H1 (cell line): Measurements from ENCODE around the gene KYNU. TPM values are rescaled to one million over a fixed set of nuclear protein-coding genes. Genes with fewer than 3 reads are reported as not detected.

Source experiments
- CBX8 ChIP-seq: fragments of 300-800, 300-1000 bp; sonication (generic); IDR thresholded peaks from 2 replicates; pipeline ENCODE4 v1.7.1; 2016; ENCODE audit warnings: low read depth, low read length, borderline replicate concordance
- CHD1 ChIP-seq: IDR thresholded peaks from 2 replicates; pipeline ENCODE4 v1.6.1; 2012; ENCODE audit warnings: low read depth, low read length, improper control_type of control experiment
- RXRA ChIP-seq: IDR thresholded peaks from 2 replicates; pipeline ENCODE4 v1.6.1; 2011; ENCODE audit warnings: low read depth, mild to moderate bottlenecking, low read length, moderate library complexity; ENCODE audit not compliant: insufficient read depth
- SUZ12 ChIP-seq: fragments of 200-600 bp; sonication (generic); IDR thresholded peaks from 2 replicates; pipeline ENCODE4 v1.6.1; 2012; ENCODE audit warnings: mild to moderate bottlenecking, inconsistent platforms, low read length, moderate library complexity, mixed read lengths
- TCF12 ChIP-seq: IDR thresholded peaks from 2 replicates; pipeline ENCODE4 v1.6.1; 2011; ENCODE audit warnings: low read depth, mild to moderate bottlenecking, low read length
- polyA plus RNA-seq, 7 experiments: library from polyadenylated mRNA; depleted of rRNA in 3 of 7; stranded (reverse) in 5 of 7; unstranded in 2 of 7; fragments of >200 nt in 5 of 7; fragments of 200-250 nt in 2 of 7; gene quantifications; 1 replicate in 5 of 7; 2 replicates in 1 of 7; 4 replicates in 1 of 7; pipeline versions ENCODE4 v1.2.1 to v1.2.3, GENCODE V29; 2011 to 2013; ENCODE audit warnings: missing spikeins in 2 of 7, mixed read lengths in 2 of 7
- total RNA-seq: library from RNA; stranded (reverse); fragmentation: NEBNext Ultra II Directional; extraction: Animal tissue kit (Norgen Biotek cat#: 25700); gene quantifications from 2 replicates; pipeline ENCODE4 v1.2.1, GENCODE V29; 2021

The KYNU gene
- total and polyA plus RNA-seq, 2 of the 8 experiments (the other 6 are each of a cell fraction or from before 2014, with no cell fraction given) = 0.09 to 0.13 TPM

DNA sequence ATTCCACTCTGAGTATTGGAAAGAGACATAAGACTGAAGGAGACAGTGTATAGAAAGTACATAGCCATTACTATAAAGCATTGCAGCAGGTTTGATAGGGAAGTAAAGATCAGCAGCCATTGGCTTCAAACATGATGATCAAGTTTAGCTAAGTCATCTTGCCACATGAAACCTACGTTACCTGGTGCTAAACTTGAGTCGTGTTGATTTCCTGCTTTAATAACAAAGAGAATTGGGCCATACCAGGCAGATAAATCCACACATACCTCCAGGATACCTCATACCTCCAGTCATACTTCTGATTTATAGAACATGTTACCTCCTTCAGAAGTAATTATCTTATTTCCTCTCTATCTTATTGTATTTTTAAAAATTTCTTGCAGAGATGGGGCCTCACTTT lies 10.3 kb upstream of the KYNU start (continued):
- no peak for TF ChIP-seq CHD1
- TF ChIP-seq RXRA = no peak
- no peak for TF ChIP-seq TCF12
- TF ChIP-seq CBX8 = no peak
- TF ChIP-seq SUZ12 = no peak
- TF ChIP-seq, all 59 proteins: peak for 0
